Chondrocyte (in vitro differentiated cells): ENCODE data around the gene CNNM3. TPM values are rescaled to one million over a fixed set of nuclear protein-coding genes. Genes with fewer than 3 reads are reported as not detected.

ENCODE experiments used
- DNase-seq: peaks from one replicate; pipeline ENCODE4 v3.0.0; 2021; ENCODE audit warnings: mixed read lengths, low spot score
- H3K27ac Mint-ChIP-seq: one replicate; pipeline ENCODE4 v1.8.0; 2021; ENCODE audit warnings: mild to moderate bottlenecking, moderate library complexity, mixed read lengths; ENCODE audit not compliant: unreplicated experiment
- H3K27me3 Mint-ChIP-seq: 2 replicates; pipeline ENCODE4 v1.8.0; 2021; ENCODE audit warnings: low read depth, mixed read lengths
- H3K36me3 Mint-ChIP-seq: 2 replicates; pipeline ENCODE4 v1.8.0; 2021; ENCODE audit warnings: low read depth, mixed read lengths
- H3K4me1 Mint-ChIP-seq: 2 replicates; pipeline ENCODE4 v1.8.0; 2021; ENCODE audit warnings: low read depth, mild to moderate bottlenecking, mixed read lengths
- H3K4me3 Mint-ChIP-seq: one replicate; pipeline ENCODE4 v1.8.0; 2021; ENCODE audit warnings: mild to moderate bottlenecking, moderate library complexity, mixed read lengths; ENCODE audit not compliant: unreplicated experiment
- H3K9me3 Mint-ChIP-seq: 2 replicates; pipeline ENCODE4 v1.8.0; 2021; ENCODE audit warnings: low read depth, mixed read lengths
- total RNA-seq: library from RNA; stranded (reverse); gene quantifications from 3 replicates; pipeline ENCODE4 v1.2.1, GENCODE V29; 2021
- TF ChIP-seq, protein P1 (sequence below): fragments of 200-600 bp; sonication (generic); IDR thresholded peaks from 2 replicates; pipeline ENCODE4 v1.5.0; 2021; ENCODE audit warnings: antibody characterized with exemption, mild to moderate bottlenecking, moderate library complexity

CNNM3 gene
- total RNA-seq, 1 donor from 2014 or later, result 10.4 TPM

DNA sequence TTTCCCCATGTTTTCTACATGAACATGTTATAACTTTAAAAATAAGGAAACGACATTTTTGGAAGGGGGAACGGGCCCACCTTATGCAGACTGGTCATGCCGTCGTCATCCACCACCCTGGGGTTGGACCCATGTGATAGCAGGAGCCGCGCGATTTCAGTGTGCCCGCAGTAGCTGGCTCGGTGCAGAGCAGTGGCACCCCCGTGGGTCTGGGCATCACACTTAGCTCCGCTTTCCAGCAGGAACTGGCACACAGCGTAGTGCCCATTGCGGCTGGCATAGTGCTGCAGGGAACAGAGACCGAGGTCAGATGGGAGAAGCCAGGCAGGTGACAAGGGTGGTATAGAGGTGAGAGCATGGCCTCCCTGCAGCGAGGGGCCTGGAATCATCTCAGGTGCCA, 37.3 kb downstream of the CNNM3 start:
- no peaks in the 10 kb centered on the region for H3K27me3 Mint-ChIP-seq
- DNase-seq, result no peak
- no peaks in the 10 kb centered on the region for H3K9me3 Mint-ChIP-seq
- peaks cover 12% of the 10 kb centered on the region for H3K4me1 Mint-ChIP-seq
- TF ChIP-seq, protein P1, sequence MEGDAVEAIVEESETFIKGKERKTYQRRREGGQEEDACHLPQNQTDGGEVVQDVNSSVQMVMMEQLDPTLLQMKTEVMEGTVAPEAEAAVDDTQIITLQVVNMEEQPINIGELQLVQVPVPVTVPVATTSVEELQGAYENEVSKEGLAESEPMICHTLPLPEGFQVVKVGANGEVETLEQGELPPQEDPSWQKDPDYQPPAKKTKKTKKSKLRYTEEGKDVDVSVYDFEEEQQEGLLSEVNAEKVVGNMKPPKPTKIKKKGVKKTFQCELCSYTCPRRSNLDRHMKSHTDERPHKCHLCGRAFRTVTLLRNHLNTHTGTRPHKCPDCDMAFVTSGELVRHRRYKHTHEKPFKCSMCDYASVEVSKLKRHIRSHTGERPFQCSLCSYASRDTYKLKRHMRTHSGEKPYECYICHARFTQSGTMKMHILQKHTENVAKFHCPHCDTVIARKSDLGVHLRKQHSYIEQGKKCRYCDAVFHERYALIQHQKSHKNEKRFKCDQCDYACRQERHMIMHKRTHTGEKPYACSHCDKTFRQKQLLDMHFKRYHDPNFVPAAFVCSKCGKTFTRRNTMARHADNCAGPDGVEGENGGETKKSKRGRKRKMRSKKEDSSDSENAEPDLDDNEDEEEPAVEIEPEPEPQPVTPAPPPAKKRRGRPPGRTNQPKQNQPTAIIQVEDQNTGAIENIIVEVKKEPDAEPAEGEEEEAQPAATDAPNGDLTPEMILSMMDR, result no peak
- H3K4me3 Mint-ChIP-seq, result no peak overlapping the region
- peaks cover 8% of the 10 kb centered on the region for H3K36me3 Mint-ChIP-seq
- H3K27ac Mint-ChIP-seq, result no peak overlapping the region

DNA sequence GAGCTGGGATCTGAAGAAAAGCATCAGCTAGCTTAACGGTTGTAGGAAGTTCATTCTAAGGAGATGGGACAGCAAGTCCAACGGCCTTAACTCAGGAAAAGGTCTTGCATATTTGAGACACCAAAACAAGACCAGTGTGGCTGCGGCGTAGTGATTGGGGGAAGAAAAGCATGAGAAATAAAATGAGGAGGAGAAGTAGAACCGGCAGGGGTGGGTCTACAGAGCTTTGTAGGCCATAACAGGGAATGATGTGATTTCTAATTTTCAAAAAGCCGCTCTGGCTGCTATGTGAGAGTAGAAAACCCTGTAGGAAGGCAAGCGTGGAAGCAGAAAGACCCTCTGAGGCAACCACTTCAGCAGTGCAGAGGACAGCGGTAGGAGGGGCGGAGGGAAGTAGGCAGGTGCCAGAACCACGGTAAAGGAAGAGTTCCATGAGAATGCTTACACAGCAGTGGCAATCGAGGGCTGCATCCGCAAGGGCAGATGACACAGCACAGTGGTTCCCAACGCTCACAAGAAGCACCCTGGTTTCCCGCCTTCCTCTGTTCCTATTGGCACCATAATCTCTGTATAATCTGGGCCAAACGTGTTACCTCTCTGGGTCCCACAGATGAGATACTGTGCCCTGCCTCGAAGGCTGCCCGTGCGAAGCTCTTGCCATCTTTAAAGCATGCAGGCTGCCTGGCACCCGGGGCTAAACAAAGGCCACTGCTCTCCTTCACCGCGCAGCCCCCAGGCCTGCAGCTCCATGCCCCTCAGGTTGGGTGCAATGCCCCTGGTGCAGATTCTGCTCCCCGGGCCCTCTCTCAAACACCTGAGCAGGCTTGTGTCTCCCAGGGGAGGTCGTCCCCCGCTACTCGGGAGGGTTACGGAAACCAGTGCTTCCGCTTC, 41.0 kb downstream of the CNNM3 start:
- Mint-ChIP-seq H3K4me1 (peaks cover 30% of the 10 kb centered on the region), H3K27me3 (no peaks in the 10 kb centered on the region), H3K4me3 (peak overlapping the region; percentile 81), H3K36me3 (peaks cover 14% of the 10 kb centered on the region), H3K27ac (peak overlapping the region; percentile 76), H3K9me3 (no peaks in the 10 kb centered on the region)
- TF ChIP-seq, protein P1, result no peak
- DNase-seq, result no peak

DNA sequence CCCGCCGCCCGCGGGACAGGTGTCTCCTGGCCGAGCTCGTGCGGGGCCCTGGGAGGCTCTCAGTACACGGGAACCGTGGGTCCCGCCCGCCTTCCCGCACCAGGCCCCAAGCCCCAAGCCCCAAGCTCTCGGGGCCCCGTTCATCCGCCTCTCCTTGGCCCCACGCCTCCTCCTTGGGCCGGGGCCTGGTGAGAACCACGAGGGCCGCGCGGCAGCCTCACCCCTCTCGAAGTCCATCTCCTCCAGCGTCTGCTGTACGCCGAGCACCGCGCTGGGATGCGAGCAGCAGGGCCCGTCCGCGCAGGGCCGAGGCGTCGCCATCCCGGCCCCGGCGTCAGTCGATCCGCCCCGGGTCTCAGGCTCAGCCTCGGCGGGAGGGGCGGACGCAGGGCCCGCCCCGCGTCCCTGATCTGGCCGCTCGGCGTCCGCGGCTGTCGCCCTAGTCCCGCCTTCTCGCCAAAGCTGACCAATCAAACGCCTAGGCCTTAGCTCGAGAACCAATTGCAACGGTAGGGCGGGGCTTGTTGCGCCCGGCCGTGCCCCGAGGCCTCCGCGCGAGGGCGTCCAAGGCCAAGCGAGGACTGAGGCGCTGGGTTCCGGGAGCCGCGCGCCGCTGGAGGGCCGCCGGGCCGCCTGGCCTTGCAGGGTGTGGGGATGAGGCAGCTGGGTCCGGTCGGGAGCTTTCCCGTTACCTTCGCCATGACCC, 41.8 kb downstream of the CNNM3 start, which contains the start of gene ANKRD39:
Gene ANKRD39 (minus strand): TSS at position 350 of the 706 bp plus-strand sequence. CDS start 29 bp downstream, at position 321.
- H3K27me3 Mint-ChIP-seq, result no peaks in the 10 kb centered on the region
- TF ChIP-seq, protein P1, result peak; percentile 84
- peak within 1 kb of the TSS; percentile 81 for H3K4me3 Mint-ChIP-seq
- peaks cover 30% of the 10 kb centered on the region for H3K4me1 Mint-ChIP-seq
- H3K27ac Mint-ChIP-seq, result peak within 1 kb of the TSS; percentile 83
- peaks cover 14% of the 10 kb centered on the region for H3K36me3 Mint-ChIP-seq
- peak; percentile 97 for DNase-seq
- no peaks in the 10 kb centered on the region for H3K9me3 Mint-ChIP-seq

DNA sequence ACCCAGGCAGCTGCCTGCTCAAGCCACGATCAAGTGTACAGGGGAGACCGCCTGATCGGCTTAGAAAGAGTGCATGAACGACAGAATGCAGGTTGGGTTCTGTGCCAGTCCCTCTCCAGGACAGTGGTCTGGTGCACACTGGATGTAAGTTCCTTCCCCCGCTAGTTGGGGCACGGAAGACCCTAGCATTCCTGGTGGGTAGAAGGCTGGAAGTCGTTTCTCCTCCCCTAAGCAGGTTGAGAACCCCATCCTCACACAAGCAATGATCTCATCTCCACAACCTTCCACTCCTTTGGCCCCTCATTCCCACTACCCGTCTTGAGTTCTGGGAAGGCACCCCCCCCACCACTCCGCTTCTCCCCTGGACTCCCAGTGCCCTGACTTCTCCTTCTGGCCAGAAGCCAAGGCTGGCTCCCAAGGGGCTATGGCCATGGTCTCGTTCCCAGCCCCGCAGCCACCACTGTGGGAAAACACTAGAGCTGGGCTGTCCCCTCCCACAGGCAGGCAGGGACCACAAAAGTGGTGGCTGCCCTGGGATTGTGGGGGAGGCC, 43.1 kb downstream of the CNNM3 start:
- H3K36me3 Mint-ChIP-seq, result peaks cover 17% of the 10 kb centered on the region
- no peaks in the 10 kb centered on the region for H3K27me3 Mint-ChIP-seq
- H3K4me3 Mint-ChIP-seq, result peak overlapping the region; percentile 72
- peaks cover 30% of the 10 kb centered on the region for H3K4me1 Mint-ChIP-seq
- no peak for DNase-seq
- peak overlapping the region; percentile 83 for H3K27ac Mint-ChIP-seq
- TF ChIP-seq, protein P1, result no peak
- no peaks in the 10 kb centered on the region for H3K9me3 Mint-ChIP-seq

DNA sequence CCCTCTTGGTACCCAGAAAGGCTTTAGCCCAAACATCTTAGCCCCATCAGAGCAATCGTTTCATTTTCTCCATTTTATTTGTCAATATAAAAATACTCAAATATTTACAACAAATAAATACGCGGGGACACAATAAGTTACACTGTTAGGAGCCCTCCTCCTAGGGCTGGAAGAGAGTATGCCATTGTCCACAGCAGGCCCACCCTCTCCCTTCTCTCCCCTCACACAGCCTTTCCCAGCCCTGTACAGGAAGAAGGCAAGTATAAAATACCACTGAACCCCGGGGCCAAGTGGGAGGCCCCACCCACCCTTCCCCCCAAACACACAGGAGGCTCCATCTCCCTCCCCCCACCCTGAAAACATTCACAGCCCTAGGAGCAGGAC, 43.6 kb downstream of the CNNM3 start:
- no peaks in the 10 kb centered on the region for H3K9me3 Mint-ChIP-seq
- no peak for DNase-seq
- TF ChIP-seq, protein P1, result no peak
- peak overlapping the region; percentile 72 for H3K4me3 Mint-ChIP-seq
- peaks cover 30% of the 10 kb centered on the region for H3K4me1 Mint-ChIP-seq
- peaks cover 17% of the 10 kb centered on the region for H3K36me3 Mint-ChIP-seq
- peak overlapping the region; percentile 83 for H3K27ac Mint-ChIP-seq
- H3K27me3 Mint-ChIP-seq, result no peaks in the 10 kb centered on the region
